ENCODE data around the gene PDF.
"Not testable (repeated sequence)": the region's sequence is repeated elsewhere in the genome, so short reads cannot be mapped to it uniquely, and the experiment has no call there.

GRCh38 chr16:69291657-69292056 lies 38.7 kb downstream of the PDF start:
- TF ChIP-seq, protein P1, sequence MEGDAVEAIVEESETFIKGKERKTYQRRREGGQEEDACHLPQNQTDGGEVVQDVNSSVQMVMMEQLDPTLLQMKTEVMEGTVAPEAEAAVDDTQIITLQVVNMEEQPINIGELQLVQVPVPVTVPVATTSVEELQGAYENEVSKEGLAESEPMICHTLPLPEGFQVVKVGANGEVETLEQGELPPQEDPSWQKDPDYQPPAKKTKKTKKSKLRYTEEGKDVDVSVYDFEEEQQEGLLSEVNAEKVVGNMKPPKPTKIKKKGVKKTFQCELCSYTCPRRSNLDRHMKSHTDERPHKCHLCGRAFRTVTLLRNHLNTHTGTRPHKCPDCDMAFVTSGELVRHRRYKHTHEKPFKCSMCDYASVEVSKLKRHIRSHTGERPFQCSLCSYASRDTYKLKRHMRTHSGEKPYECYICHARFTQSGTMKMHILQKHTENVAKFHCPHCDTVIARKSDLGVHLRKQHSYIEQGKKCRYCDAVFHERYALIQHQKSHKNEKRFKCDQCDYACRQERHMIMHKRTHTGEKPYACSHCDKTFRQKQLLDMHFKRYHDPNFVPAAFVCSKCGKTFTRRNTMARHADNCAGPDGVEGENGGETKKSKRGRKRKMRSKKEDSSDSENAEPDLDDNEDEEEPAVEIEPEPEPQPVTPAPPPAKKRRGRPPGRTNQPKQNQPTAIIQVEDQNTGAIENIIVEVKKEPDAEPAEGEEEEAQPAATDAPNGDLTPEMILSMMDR (conservative IDR thresholded peaks at IDR 0.05; ENCODE audit: low read length), result not testable (repeated sequence)
- not testable (repeated sequence) for TF ChIP-seq EZH2phosphoT487 (IDR thresholded peaks at IDR 0.05; ENCODE audit: borderline replicate concordance)

All from Loucy (cell line).